ENCODE results near the gene VRK3. TPM values are rescaled to one million over a fixed set of nuclear protein-coding genes. Genes with fewer than 3 reads are reported as not detected.

VRK3 gene
- total RNA-seq, 2 donors from 2014 or later: 43.5 to 48.9 TPM

GRCh38 chr19:50047671-50048070 is 22.5 kb upstream of the VRK3 start:
- Mint-ChIP-seq H3K9me3 (peaks cover 95% of the 10 kb centered on the region), H3K27me3 (ENCODE audit: insufficient read depth) (peaks cover 5% of the 10 kb centered on the region), H3K27ac (no peak overlapping the region), H3K4me3 (no peak overlapping the region), H3K4me1 (no peaks in the 10 kb centered on the region), H3K36me3 (ENCODE audit: low read depth) (peaks cover 64% of the 10 kb centered on the region)
- Histone ChIP-seq H3K9me3 (ENCODE audit: control insufficient read depth, low read length) (peaks cover 69% of the 10 kb centered on the region), H3K4me1 (ENCODE audit: control insufficient read depth, insufficient read depth, low read length) (no peaks in the 10 kb centered on the region), H3K36me3 (ENCODE audit: control insufficient read depth, insufficient read depth, low read length) (peaks cover 59% of the 10 kb centered on the region), H3K27me3 (ENCODE audit: control insufficient read depth, insufficient read depth, low read length, poor library complexity, severe bottlenecking) (no peaks in the 10 kb centered on the region), H3K4me3 (ENCODE audit: low read length) (peak overlapping the region; percentile 71), H3K9ac (ENCODE audit: extremely low read depth, low read length, poor library complexity, severe bottlenecking) (no peak overlapping the region), H3K27ac (ENCODE audit: low read depth, low read length) (no peak overlapping the region)
- WGBS, 2 experiments (ENCODE audit: insufficient coverage in 1 of 2, insufficient read length in 1 of 2): 91 to 95% methylated on average over 3 to 4 of the region's 4 CpGs
- TF ChIP-seq, protein P1, sequence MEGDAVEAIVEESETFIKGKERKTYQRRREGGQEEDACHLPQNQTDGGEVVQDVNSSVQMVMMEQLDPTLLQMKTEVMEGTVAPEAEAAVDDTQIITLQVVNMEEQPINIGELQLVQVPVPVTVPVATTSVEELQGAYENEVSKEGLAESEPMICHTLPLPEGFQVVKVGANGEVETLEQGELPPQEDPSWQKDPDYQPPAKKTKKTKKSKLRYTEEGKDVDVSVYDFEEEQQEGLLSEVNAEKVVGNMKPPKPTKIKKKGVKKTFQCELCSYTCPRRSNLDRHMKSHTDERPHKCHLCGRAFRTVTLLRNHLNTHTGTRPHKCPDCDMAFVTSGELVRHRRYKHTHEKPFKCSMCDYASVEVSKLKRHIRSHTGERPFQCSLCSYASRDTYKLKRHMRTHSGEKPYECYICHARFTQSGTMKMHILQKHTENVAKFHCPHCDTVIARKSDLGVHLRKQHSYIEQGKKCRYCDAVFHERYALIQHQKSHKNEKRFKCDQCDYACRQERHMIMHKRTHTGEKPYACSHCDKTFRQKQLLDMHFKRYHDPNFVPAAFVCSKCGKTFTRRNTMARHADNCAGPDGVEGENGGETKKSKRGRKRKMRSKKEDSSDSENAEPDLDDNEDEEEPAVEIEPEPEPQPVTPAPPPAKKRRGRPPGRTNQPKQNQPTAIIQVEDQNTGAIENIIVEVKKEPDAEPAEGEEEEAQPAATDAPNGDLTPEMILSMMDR (conservative IDR thresholded peaks at IDR 0.05): no peak
- DNase-seq: no peak

GRCh38 chr19:50046649-50047503 is 21.7 kb upstream of the VRK3 start:
- Histone ChIP-seq H3K27me3 (ENCODE audit: control insufficient read depth, insufficient read depth, low read length, poor library complexity, severe bottlenecking) (no peaks in the 10 kb centered on the region), H3K27ac (ENCODE audit: low read depth, low read length) (no peak overlapping the region), H3K9ac (ENCODE audit: extremely low read depth, low read length, poor library complexity, severe bottlenecking) (no peak overlapping the region), H3K4me3 (ENCODE audit: low read length) (peak overlapping the region; percentile 71), H3K9me3 (ENCODE audit: control insufficient read depth, low read length) (peaks cover 77% of the 10 kb centered on the region), H3K4me1 (ENCODE audit: control insufficient read depth, insufficient read depth, low read length) (no peaks in the 10 kb centered on the region), H3K36me3 (ENCODE audit: control insufficient read depth, insufficient read depth, low read length) (peaks cover 67% of the 10 kb centered on the region)
- Mint-ChIP-seq H3K4me3 (no peak overlapping the region), H3K27me3 (ENCODE audit: insufficient read depth) (peaks cover 5% of the 10 kb centered on the region), H3K27ac (no peak overlapping the region), H3K36me3 (ENCODE audit: low read depth) (peaks cover 72% of the 10 kb centered on the region), H3K4me1 (no peaks in the 10 kb centered on the region), H3K9me3 (peaks cover 95% of the 10 kb centered on the region)
- DNase-seq: peak; percentile 77
- 94 to 95% methylated on average over 10 to 14 of the region's 14 CpGs for WGBS, 2 experiments (ENCODE audit: insufficient coverage in 1 of 2, insufficient read length in 1 of 2)
- TF ChIP-seq, protein P1 (conservative IDR thresholded peaks at IDR 0.05): peak; percentile 71

DNA sequence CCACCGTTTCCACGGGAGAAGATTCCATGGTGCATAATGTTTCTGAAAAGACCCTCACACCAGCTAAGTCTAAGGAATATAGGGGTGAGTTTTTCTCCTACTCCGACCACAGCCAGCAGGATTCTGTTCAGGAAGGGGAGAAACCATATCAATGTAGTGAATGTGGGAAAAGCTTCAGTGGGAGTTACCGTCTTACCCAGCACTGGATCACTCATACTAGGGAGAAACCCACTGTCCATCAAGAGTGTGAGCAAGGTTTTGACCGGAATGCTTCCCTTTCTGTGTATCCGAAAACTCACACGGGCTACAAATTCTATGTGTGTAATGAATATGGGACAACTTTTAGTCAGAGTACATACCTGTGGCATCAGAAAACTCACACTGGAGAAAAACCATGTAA is 19.8 kb upstream of the VRK3 start:
- 96 to 100% methylated on average over 3 to 7 of the region's 7 CpGs for WGBS, 2 experiments (ENCODE audit: insufficient coverage in 1 of 2, insufficient read length in 1 of 2)
- no peaks in the 10 kb centered on the region for H3K27me3 Mint-ChIP-seq (ENCODE audit: insufficient read depth)
- H3K27ac Mint-ChIP-seq: no peak overlapping the region
- no peak overlapping the region for H3K4me3 Mint-ChIP-seq
- peaks cover 92% of the 10 kb centered on the region for H3K36me3 Mint-ChIP-seq (ENCODE audit: low read depth)
- peaks cover 87% of the 10 kb centered on the region for H3K36me3 ChIP-seq (ENCODE audit: control insufficient read depth, insufficient read depth, low read length)
- H3K4me1 ChIP-seq (ENCODE audit: control insufficient read depth, insufficient read depth, low read length): no peaks in the 10 kb centered on the region
- peaks cover 85% of the 10 kb centered on the region for H3K9me3 Mint-ChIP-seq
- peak overlapping the region; percentile 43 for H3K4me3 ChIP-seq (ENCODE audit: low read length)
- H3K27ac ChIP-seq (ENCODE audit: low read depth, low read length): no peak overlapping the region
- no peaks in the 10 kb centered on the region for H3K4me1 Mint-ChIP-seq
- no peak for DNase-seq
- H3K27me3 ChIP-seq (ENCODE audit: control insufficient read depth, insufficient read depth, low read length, poor library complexity, severe bottlenecking): no peaks in the 10 kb centered on the region
- no peak overlapping the region for H3K9ac ChIP-seq (ENCODE audit: extremely low read depth, low read length, poor library complexity, severe bottlenecking)
- peaks cover 78% of the 10 kb centered on the region for H3K9me3 ChIP-seq (ENCODE audit: control insufficient read depth, low read length)
- TF ChIP-seq, protein P1 (conservative IDR thresholded peaks at IDR 0.05): no peak
